RWPE2 (cell line): Measurements from ENCODE around the gene FBXO28.

Experiments
- ATAC-seq: fragments of 200-7000 bp; cut with Tn5 transposase; 3 replicates; pipeline ENCODE4 v1.9.1; 2021; ENCODE audit warnings: low read depth
- DNase-seq: peaks from one replicate; pipeline ENCODE4 v3.0.0-alpha.2; 2020; ENCODE audit warnings: low spot score
- H3K27ac ChIP-seq: fragments of 450-650 bp; 2 replicates; pipeline ENCODE4 v1.5.1; 2017; ENCODE audit warnings: mild to moderate bottlenecking; ENCODE audit not compliant: poor library complexity, severe bottlenecking
- H3K27me3 ChIP-seq: fragments of 250-450 bp; sonication (Bioruptor Pico); 2 replicates; pipeline ENCODE4 v1.5.1; 2021; ENCODE audit warnings: mild to moderate bottlenecking, moderate library complexity; ENCODE audit not compliant: insufficient read depth, poor library complexity, severe bottlenecking
- H3K36me3 ChIP-seq: fragments of 250-450 bp; sonication (Bioruptor Pico); 2 replicates; pipeline ENCODE4 v1.5.1; 2020; ENCODE audit warnings: low read depth, mild to moderate bottlenecking, moderate library complexity
- H3K4me1 ChIP-seq: fragments of 250-450 bp; sonication (Bioruptor Pico); 2 replicates; pipeline ENCODE4 v1.5.1; 2021; ENCODE audit warnings: mild to moderate bottlenecking, moderate library complexity; ENCODE audit not compliant: insufficient read depth, poor library complexity, severe bottlenecking
- H3K4me3 ChIP-seq: fragments of 250-450 bp; sonication (Bioruptor Pico); 2 replicates; pipeline ENCODE4 v1.5.1; 2021; ENCODE audit warnings: mild to moderate bottlenecking, moderate library complexity; ENCODE audit not compliant: severe bottlenecking
- H3K9me3 ChIP-seq: fragments of 250-450 bp; sonication (Bioruptor Pico); 2 replicates; pipeline ENCODE4 v1.5.1; 2021; ENCODE audit warnings: mild to moderate bottlenecking, moderate library complexity; ENCODE audit not compliant: severe bottlenecking
- TF ChIP-seq, protein P1 (sequence below): fragments of 450-650 bp; IDR thresholded peaks from one replicate; pipeline ENCODE4 v1.5.1; 2017; ENCODE audit warnings: mild to moderate bottlenecking, moderate library complexity; ENCODE audit not compliant: poor library complexity, severe bottlenecking

Gene FBXO28

DNA sequence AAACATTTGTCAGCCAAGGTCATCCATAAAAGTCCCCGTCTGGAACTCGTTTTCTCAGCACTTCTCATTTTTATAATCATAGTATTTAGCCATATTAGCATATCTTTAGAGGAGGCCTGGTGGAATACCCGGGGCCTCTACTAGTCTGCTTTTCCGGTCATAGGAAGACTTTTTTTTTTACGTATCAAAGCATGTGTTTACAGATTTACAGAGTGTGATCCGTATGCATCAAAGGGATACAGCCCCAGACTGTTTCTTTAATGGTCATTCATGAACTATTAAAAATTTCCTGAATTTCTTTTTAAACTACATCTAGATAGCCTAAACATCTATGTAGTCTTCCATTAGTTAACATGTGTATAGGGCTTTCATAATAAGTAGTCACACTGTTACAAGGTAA lies 45.6 kb downstream of the FBXO28 start:
- peaks cover 6% of the 10 kb centered on the region for H3K36me3 ChIP-seq
- no peaks in the 10 kb centered on the region for H3K27me3 ChIP-seq
- TF ChIP-seq, protein P1, sequence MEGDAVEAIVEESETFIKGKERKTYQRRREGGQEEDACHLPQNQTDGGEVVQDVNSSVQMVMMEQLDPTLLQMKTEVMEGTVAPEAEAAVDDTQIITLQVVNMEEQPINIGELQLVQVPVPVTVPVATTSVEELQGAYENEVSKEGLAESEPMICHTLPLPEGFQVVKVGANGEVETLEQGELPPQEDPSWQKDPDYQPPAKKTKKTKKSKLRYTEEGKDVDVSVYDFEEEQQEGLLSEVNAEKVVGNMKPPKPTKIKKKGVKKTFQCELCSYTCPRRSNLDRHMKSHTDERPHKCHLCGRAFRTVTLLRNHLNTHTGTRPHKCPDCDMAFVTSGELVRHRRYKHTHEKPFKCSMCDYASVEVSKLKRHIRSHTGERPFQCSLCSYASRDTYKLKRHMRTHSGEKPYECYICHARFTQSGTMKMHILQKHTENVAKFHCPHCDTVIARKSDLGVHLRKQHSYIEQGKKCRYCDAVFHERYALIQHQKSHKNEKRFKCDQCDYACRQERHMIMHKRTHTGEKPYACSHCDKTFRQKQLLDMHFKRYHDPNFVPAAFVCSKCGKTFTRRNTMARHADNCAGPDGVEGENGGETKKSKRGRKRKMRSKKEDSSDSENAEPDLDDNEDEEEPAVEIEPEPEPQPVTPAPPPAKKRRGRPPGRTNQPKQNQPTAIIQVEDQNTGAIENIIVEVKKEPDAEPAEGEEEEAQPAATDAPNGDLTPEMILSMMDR, result no peak
- DNase-seq (no peak), ATAC-seq (no peak)
- no peaks in the 10 kb centered on the region for H3K9me3 ChIP-seq
- H3K4me1 ChIP-seq, result no peaks in the 10 kb centered on the region
- H3K27ac ChIP-seq, result no peak overlapping the region
- no peak overlapping the region for H3K4me3 ChIP-seq

DNA sequence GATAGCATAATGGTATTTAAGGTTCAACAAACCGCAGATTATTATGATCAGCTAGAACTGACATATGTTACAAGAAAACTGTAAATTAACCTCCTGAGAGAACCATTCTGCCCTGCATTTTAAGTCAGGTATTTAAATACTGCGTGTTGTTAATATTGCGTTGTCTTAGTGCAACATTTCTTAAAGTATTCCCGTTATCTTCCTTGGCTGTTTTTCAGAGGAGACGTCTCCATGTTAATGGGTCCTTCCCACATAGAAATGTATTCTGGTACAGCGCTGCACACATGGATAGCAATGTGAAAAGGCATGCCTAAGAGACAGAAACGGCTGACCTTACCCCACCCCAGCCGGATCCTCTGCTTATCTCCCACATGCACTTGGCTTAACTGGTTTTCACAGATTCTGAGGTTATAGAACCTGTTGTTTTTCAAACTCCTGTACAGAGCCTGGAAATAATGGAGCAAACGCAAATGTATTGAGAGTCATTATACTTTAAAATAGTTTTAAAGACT lies 46.3 kb downstream of the FBXO28 start:
- H3K36me3 ChIP-seq, result peaks cover 6% of the 10 kb centered on the region
- TF ChIP-seq, protein P1, result no peak
- ATAC-seq, result no peak

DNA sequence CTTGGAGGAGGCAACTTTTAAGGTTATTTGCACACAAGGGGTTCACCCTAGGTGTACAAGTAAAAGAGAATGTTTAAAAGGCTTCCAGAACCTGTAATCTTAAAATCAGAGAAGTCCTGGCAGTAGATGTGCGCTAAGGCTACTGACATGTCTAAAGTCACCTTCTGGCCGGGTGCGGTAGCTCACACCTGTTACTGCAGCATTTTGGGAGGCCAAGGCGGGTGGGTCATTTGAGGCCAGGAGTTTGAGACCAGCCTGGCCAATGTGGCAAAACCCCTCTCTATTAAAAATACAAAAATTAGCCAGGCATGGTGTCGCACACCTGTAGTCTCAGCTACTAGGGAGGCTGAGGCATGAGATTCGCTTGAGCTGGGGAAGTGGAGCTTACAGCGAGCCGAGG lies 48.9 kb downstream of the FBXO28 start:
- DNase-seq (no peak), ATAC-seq (no peak)
- TF ChIP-seq, protein P1, result no peak
- no peaks in the 10 kb centered on the region for H3K27me3 ChIP-seq
- H3K27ac ChIP-seq, result no peak overlapping the region
- H3K4me1 ChIP-seq, result no peaks in the 10 kb centered on the region
- no peak overlapping the region for H3K4me3 ChIP-seq
- no peaks in the 10 kb centered on the region for H3K9me3 ChIP-seq
- H3K36me3 ChIP-seq, result peaks cover 6% of the 10 kb centered on the region; the same call in 1 of the 2 replicates

More for the DNA sequence above, 46.3 kb downstream of the FBXO28 start:
- Histone ChIP-seq H3K9me3 (no peaks in the 10 kb centered on the region), H3K27me3 (no peaks in the 10 kb centered on the region), H3K4me3 (no peak overlapping the region), H3K4me1 (no peaks in the 10 kb centered on the region), H3K27ac (no peak overlapping the region)
- DNase-seq, result no peak

DNA sequence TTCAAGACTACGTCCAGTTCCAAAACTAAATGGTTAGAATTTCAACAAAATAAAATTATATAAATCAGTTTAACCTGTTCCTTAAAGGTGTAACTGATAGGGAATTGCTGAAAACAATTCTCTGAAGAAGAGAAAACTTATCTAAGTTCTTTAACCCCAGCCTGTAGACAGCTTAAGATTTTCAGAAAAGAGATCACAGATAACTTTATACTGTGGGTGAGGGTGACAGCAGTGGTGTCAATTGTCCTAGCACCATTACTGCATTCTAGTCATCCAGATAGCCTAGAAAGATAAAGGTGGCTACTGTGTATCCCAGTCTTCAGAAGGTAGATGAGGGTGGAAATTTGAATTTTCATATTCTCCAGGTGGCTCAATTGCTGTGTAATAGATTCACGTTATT lies 49.4 kb downstream of the FBXO28 start:
- H3K9me3 ChIP-seq, result no peaks in the 10 kb centered on the region
- no peak overlapping the region for H3K4me3 ChIP-seq

DNA sequence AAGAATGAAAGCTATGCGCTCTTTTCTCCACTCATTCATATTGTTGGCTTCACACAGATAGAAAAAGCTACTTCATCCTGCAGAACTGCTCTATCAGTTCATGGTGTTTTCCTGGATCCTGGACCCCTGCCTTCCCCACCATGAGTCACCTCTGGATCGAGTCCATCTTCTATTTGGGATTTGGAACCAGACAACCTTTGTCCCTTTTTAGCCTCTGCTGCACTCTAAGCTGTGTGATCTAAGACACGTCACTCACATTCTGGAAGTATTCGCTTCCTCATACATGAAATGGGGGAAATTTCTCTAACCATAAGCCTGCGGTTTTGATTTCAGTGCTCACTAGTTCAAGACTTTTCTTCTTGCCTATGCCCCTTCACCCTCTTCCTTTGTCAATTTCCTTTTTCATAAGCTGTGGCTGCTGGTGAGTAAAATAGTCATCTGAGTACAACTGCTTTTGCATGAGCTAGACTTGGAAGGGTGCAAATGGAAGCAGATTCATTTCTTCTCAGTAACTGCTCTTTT lies 55.0 kb downstream of the FBXO28 start:
- ATAC-seq, result no peak
- DNase-seq, result no peak
- no peaks in the 10 kb centered on the region for H3K27me3 ChIP-seq
- H3K4me3 ChIP-seq, result no peak overlapping the region
- H3K4me1 ChIP-seq, result no peaks in the 10 kb centered on the region
- no peaks in the 10 kb centered on the region for H3K9me3 ChIP-seq
- TF ChIP-seq, protein P1, result no peak
- no peak overlapping the region for H3K27ac ChIP-seq
- no peaks in the 10 kb centered on the region for H3K36me3 ChIP-seq

More for the DNA sequence above, 49.4 kb downstream of the FBXO28 start:
- DNase-seq (no peak), ATAC-seq (no peak)
- TF ChIP-seq, protein P1, result no peak
- H3K27me3 ChIP-seq, result no peaks in the 10 kb centered on the region
- H3K27ac ChIP-seq, result no peak overlapping the region
- no peaks in the 10 kb centered on the region for H3K4me1 ChIP-seq
- peaks cover 3% of the 10 kb centered on the region; the same call in 1 of the 2 replicates for H3K36me3 ChIP-seq
